CD4-positive, alpha-beta T cell treated with Interleukin-15 for 1 hour (primary cell): Measurements from ENCODE around the gene TTC28.

Experiments used
- DNase-seq: peaks from one replicate; pipeline ENCODE4 v3.0.0-alpha.2; 2020

Gene TTC28

GRCh38 chr22:28346308-28346707 lies 333.3 kb downstream of the TTC28 start:
- DNase-seq = no peak

GRCh38 chr22:28344918-28345703 lies 334.5 kb downstream of the TTC28 start:
- no peak for DNase-seq

DNA sequence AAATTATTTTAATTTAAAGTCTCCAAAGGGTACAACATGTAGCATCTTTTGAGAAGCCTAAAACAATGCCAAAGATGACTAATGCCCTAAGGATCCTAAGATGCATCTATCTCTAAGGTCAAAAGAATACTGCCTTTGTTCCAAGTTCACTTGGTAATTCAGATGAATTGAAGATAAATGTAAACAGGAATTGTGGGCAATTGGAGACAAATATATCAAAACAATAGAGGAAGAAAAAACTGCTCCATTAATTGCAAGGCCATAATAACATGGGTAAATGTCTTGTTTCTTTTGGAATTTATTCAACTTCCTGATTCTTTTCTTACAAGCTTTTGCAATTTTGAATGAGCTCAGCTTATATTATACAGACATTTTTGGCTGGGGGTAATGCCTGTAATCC lies 338.6 kb downstream of the TTC28 start:
- DNase-seq = no peak

- DNase-seq = no peak
Observed at GRCh38 chr22:28333088-28333487, 346.6 kb downstream of the TTC28 start.

- DNase-seq = no peak
Observed at GRCh38 chr22:28332410-28332809, 347.2 kb downstream of the TTC28 start.

- no peak for DNase-seq
Observed at GRCh38 chr22:28331695-28332094, 347.9 kb downstream of the TTC28 start.

DNA sequence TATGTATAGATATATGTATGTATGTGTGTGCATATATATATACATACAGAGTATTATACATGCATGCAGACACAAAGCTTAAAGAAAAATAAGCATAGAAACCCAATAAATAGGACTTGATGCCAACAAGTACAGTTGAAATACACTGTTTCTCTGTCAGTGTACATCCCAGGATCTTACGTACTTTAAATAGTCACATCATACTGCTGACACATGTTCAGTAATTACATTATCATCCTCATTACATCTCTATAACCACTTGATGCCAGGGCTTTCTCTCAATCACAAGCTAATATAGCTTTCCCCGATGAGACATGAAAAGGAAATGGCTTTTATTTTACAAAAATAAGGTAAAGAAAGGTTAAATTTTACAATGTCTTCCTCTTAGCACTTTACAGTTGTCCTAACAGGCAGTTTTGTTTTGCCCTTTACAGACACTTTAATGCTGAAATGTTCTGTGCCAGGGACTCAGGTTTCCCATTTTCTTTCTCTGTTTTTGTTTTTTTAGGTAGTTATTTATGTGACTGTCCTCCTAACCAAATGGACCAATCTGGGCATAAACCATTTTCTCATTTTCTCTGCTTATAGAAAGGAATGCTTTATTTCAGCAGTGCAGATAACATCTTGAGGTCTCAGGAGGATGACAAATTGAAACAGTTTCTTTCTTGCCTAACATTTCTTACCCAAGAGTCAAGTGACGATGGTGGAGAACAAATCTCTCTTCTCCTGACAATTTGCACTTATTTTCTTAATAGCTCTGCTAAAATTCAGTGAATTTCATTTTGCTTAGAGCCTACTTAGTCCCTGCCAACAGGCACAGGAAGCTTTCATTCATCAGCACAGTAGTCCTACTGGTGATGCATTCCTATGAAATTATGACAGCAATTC lies 350.2 kb downstream of the TTC28 start:
- no peak for DNase-seq

DNA sequence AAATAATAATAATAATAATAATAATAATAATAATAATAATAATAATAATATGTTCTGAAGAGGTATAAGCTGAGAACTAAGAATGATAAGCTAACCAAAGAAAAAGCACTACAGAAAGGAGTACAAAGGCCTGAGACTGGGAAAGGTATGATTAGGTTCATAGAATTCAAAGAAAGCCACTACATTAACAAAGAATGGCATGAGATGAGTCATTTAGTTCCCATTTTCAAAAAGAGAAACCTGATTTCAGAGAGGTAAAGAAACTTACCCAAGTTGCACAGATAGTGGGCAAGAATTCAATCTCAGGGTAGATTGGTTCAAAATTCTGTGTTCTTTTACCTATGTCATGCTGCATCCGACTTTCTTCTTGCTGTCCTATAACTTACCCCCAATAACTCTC lies 350.9 kb downstream of the TTC28 start:
- no peak for DNase-seq

DNA sequence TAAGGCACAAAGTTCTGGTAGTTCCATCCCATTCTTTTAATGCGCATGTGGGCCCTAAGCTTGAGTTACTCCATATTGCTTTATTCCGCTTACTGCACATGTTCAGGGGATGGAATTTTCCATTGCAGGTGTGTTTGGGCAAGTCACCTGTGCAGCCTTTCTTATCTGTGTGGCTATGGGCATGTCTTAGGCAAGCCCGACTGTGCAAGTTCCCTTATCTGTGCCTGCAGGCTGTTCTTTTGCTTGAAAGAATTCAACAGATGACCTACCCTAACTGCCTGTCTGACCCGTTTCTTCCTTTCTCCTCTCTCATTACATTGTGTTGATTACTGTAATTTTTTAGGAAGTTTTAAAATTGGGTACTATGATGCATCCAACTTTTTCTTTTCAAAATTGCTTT lies 363.6 kb downstream of the TTC28 start:
- no peak for DNase-seq

GRCh38 chr22:28314959-28315358 lies 364.7 kb downstream of the TTC28 start:
- no peak for DNase-seq

GRCh38 chr22:28310299-28310698 lies 369.3 kb downstream of the TTC28 start:
- DNase-seq = no peak

DNA sequence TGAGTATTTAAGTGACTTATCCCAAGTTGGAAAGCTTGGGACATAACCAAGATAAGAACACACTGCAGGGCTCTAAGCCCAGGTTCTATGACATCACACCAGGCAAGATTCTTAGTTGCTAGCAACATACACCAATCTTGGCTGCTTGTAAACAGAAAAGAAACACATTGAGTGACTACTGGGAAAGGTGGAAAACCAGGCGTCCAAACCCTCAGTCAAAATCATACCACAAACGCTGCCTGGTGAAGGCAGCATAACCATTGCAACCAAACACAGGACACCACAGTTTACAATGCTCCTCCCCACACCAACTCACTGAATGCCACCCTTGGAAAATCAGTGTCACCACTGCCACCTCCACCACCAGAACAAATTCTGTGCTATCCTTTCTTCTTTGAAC lies 379.9 kb downstream of the TTC28 start:
- no peak for DNase-seq

DNA sequence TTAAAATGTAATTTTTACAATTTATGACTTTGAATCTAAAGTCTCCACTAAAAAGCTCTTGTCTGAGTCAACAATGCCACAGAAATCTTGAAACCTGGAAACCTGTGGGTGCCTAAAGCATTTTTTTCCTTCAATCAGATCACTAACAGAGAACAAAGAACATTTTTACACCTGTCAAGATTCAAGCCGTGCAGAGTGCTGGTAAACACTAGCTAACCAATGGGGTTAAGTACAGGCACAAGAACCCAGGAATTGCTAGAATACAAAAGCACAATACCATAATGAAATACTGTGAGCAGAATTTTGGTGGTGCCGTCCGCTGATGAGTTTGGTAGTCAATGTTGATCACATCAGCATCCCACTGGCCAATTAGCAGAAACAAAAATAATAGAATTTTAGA lies 380.3 kb downstream of the TTC28 start:
- no peak for DNase-seq

GRCh38 chr22:28297504-28297903 lies 382.1 kb downstream of the TTC28 start:
- DNase-seq = peak; percentile 18

GRCh38 chr22:28296452-28296851 lies 383.2 kb downstream of the TTC28 start:
- DNase-seq = no peak

DNA sequence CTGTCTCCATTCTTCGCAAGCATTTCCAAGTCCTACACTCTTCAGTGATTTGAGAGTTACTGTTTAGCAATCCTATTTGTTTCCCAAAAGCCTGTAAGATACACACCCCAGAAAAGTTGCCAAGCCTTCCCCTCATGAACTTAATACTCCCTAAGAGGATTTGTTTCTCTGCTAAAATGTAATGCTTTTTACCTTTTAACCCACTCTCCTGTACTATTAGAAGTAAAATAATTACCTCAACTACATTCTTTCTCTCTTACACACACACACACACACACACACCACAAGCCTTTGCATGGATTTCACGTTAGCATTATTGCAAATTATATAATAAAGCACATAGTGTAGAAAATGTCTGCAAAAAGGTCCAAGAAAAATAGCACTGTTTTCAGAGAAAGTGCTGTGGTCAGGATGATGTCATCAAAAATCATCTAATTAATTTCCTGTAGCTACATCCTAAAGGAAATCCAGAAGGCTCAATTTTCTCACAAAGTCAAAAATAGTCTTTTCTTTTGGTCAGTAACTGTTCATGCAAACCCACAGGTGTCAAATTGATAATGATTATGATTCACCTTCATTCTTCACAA lies 396.5 kb downstream of the TTC28 start:
- no peak for DNase-seq

DNA sequence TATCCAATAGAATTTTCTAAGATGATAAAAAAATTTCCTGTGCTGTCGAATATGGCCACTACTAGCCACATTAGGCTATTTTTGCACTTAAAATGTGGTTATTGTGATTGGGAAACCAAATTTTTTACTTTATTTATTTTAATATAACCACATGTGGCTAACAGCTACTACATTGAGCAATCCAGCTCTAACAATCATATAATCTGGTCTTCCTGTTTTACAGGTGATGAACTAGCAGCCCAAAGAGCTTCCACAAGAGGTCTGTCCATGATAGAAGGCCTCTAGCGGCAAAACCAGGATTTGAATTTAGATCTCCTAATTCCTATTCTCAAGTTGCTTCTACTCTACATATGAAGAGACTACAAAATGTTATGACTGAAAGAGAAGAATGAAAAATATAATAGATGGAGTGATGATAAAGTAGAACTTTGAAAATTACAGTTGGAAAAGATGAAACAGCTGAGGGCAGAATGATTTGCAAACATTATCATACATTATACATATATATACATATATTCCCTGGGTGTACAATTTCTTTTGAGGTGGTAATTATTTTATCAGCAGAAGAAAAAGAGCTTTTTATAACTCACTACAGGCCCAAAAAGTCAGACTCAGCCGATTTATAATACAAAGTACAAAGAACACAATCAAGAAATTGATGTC lies 397.1 kb downstream of the TTC28 start:
- no peak for DNase-seq

GRCh38 chr22:28279888-28280287 lies 399.8 kb downstream of the TTC28 start:
- no peak for DNase-seq

- no peak for DNase-seq
Observed at GRCh38 chr22:28269277-28269676, 410.4 kb downstream of the TTC28 start.

GRCh38 chr22:28268850-28269249 lies 410.8 kb downstream of the TTC28 start:
- DNase-seq = no peak

DNA sequence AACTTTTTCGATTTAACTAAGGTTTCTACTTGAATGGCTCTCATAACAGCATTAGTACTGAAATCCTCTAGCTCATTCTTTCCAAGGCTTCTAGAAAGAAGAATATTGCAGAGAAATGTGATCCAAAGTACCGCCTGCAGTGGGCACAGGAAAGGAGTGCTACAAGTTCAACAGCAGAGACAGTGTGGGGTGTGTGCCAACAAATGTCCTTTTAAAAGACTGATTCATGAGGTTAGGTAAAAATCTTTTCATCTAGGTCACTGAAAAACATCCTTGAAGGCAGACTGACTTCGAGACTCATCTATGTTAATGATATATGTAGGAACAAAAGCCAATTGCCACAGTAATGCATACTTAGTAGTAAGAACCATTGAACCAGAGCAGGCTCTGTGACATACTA lies 411.5 kb downstream of the TTC28 start:
- no peak for DNase-seq

DNA sequence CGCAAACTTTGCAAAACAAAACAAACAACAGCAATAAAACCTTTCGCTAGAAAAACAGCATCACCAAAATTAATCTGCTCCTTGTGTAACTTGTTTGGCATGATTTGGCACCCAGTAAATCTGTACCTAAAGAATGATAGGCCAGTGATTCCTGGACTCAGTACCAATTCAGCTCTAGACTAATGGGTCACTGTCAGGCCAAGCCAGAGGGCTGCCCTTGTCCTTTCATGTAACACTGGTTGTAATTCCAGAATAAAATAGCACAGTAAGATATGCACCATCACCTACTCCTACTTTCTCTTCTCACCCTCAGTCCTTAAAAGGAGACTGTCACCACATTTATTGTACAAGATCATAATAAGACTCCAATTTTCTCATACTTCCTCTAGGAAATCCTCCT lies 419.0 kb downstream of the TTC28 start:
- DNase-seq = no peak

GRCh38 chr22:28259774-28260312 lies 419.8 kb downstream of the TTC28 start:
- no peak for DNase-seq
